ENCODE measurements around the gene CPT2.
"Not testable (repeated sequence)": the region's sequence is repeated elsewhere in the genome, so short reads cannot be mapped to it uniquely, and the experiment has no call there.

CPT2 gene

DNA sequence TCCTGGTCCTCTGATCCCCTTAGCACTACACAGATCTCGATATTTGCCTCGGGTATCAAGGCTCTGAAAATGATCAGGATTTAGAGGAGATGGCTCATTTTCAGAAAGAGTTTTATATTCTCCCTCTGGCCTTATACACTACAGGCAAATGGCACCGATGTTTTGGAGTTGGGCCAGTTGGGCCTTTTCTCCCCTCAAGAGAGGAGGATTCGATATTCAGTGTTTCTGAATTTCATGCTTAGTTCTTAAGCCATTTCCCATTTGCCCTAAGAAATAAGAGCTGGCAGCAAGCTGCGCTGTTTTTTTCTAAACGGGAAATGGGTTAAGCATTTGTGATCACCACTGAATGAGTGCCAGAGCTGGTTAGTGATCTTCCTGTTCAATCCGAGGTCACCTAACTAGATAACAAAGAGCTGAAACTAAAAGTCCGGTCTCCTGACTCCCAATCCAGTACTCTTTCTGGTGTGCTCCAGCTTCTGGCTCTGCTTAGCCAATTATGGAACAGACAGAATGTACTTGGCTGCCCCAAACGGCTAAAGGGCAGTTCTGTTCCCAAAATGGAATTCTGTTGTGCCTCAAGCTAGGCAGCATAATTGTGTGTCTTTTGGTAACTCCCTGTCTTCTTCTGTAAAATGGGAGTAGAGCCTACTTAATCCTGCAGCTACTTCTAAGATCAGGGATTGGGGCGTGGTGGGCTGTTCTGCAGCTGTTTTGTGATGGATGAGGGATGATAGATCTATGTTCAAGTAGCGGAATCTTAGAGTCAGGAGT is 1.2 kb upstream of the CPT2 start:
- Histone ChIP-seq H3K4me3 (ENCODE audit: low read depth in 1 of 5, low read length in 5 of 5) (peak overlapping the region; percentile 21 to 90 (median 82)), H3K27me3 (ENCODE audit: control insufficient read depth in 5 of 5, insufficient read depth in 4 of 5, low read length in 5 of 5) (no peaks in the 10 kb centered on the region), H3K27ac (ENCODE audit: low read depth, low read length) (peak overlapping the region; percentile 96), H3K9me3 (ENCODE audit: control insufficient read depth in 5 of 5, low read length in 5 of 5) (no peaks in the 10 kb centered on the region), H3K4me1 (ENCODE audit: control insufficient read depth in 5 of 5, insufficient read depth in 5 of 5, low read length in 5 of 5) (peaks cover 10 to 34% (median 33%) of the 10 kb centered on the region in 5 donors), H3K9ac (ENCODE audit: low read length in 5 of 5) (peak overlapping the region in 2 of 5 donors; percentile 0 to 97), H3K36me3 (ENCODE audit: control insufficient read depth in 5 of 5, insufficient read depth in 5 of 5, low read length in 5 of 5) (no peaks in the 10 kb centered on the region)

DNA sequence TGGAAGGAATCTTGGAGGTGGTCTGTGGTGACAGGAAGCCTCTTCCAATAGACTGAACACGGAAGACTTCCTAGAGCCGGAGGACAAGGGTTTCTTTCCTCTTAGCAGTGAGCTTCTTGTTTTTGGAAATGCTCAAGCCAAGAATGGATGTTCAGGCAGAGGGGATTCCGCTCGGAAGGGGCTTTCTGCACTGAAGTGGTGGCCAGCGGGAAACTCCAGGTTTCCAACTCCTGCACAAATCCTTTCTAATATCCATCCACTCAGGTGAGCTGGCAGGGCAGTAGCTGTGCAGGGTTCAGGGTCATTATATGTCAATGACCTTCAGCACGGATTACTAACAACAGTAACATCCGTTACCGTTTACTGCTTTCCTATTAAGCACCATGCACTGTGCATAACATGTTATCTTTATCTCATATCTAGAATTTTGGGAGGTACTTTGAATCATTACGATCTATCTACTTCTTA is 573 bp upstream of the CPT2 start:
- Histone ChIP-seq H3K4me1 (ENCODE audit: control insufficient read depth in 5 of 5, insufficient read depth in 5 of 5, low read length in 5 of 5) (peaks cover 10 to 34% (median 33%) of the 10 kb centered on the region in 5 donors), H3K4me3 (ENCODE audit: low read depth in 1 of 5, low read length in 5 of 5) (peak overlapping the region; percentile 33 to 90 (median 82)), H3K27ac (ENCODE audit: low read depth, low read length) (peak overlapping the region; percentile 96), H3K9ac (ENCODE audit: low read length in 5 of 5) (peak overlapping the region in 4 of 5 donors; percentile 0 to 97 (median 42)), H3K9me3 (ENCODE audit: control insufficient read depth in 5 of 5, low read length in 5 of 5) (no peaks in the 10 kb centered on the region), H3K27me3 (ENCODE audit: control insufficient read depth in 5 of 5, insufficient read depth in 4 of 5, low read length in 5 of 5) (no peaks in the 10 kb centered on the region), H3K36me3 (ENCODE audit: control insufficient read depth in 5 of 5, insufficient read depth in 5 of 5, low read length in 5 of 5) (peaks cover 0 to 6% (median 3%) of the 10 kb centered on the region in 5 donors)

- peak overlapping the region; percentile 96 for H3K27ac ChIP-seq (ENCODE audit: low read depth, low read length)
- peak overlapping the region; percentile 95 to 99 (median 97) for H3K9ac ChIP-seq (ENCODE audit: low read length in 5 of 5)
- peak overlapping the region; percentile 82 to 90 (median 89) for H3K4me3 ChIP-seq (ENCODE audit: low read depth in 1 of 5, low read length in 5 of 5)
- H3K9me3 ChIP-seq (ENCODE audit: control insufficient read depth in 5 of 5, low read length in 5 of 5) = no peaks in the 10 kb centered on the region
- H3K36me3 ChIP-seq (ENCODE audit: control insufficient read depth in 5 of 5, insufficient read depth in 5 of 5, low read length in 5 of 5) = peaks cover 12 to 20% (median 14%) of the 10 kb centered on the region in 5 donors
- no peaks in the 10 kb centered on the region for H3K27me3 ChIP-seq (ENCODE audit: control insufficient read depth in 5 of 5, insufficient read depth in 4 of 5, low read length in 5 of 5)
- peaks cover 10 to 34% (median 33%) of the 10 kb centered on the region in 5 donors for H3K4me1 ChIP-seq (ENCODE audit: control insufficient read depth in 5 of 5, insufficient read depth in 5 of 5, low read length in 5 of 5)
Measured at GRCh38 chr1:53197291-53198200, 922 bp downstream of the CPT2 start.

- peaks cover 19 to 27% (median 21%) of the 10 kb centered on the region in 5 donors for H3K36me3 ChIP-seq (ENCODE audit: control insufficient read depth in 5 of 5, insufficient read depth in 5 of 5, low read length in 5 of 5)
- H3K27ac ChIP-seq (ENCODE audit: low read depth, low read length) = peak overlapping the region; percentile 96
- peak overlapping the region in 3 of 5 donors; percentile 89 to 90 (median 90) for H3K4me3 ChIP-seq (ENCODE audit: low read depth in 1 of 5, low read length in 5 of 5)
- peak overlapping the region; percentile 95 to 99 (median 97) for H3K9ac ChIP-seq (ENCODE audit: low read length in 5 of 5)
- no peaks in the 10 kb centered on the region for H3K9me3 ChIP-seq (ENCODE audit: control insufficient read depth in 5 of 5, low read length in 5 of 5)
- peaks cover 10 to 34% (median 33%) of the 10 kb centered on the region in 5 donors for H3K4me1 ChIP-seq (ENCODE audit: control insufficient read depth in 5 of 5, insufficient read depth in 5 of 5, low read length in 5 of 5)
- no peaks in the 10 kb centered on the region for H3K27me3 ChIP-seq (ENCODE audit: control insufficient read depth in 5 of 5, insufficient read depth in 4 of 5, low read length in 5 of 5)
Measured at GRCh38 chr1:53198241-53198651, 1.6 kb downstream of the CPT2 start.

- Histone ChIP-seq H3K4me3 (ENCODE audit: low read depth in 1 of 5, low read length in 5 of 5) (no peak overlapping the region), H3K4me1 (ENCODE audit: control insufficient read depth in 5 of 5, insufficient read depth in 5 of 5, low read length in 5 of 5) (peaks cover 0 to 18% (median 15%) of the 10 kb centered on the region in 5 donors), H3K36me3 (ENCODE audit: control insufficient read depth in 5 of 5, insufficient read depth in 5 of 5, low read length in 5 of 5) (peaks cover 29 to 56% (median 35%) of the 10 kb centered on the region in 5 donors), H3K9me3 (ENCODE audit: control insufficient read depth in 5 of 5, low read length in 5 of 5) (peaks cover 0 to 4% (median 0%) of the 10 kb centered on the region in 5 donors), H3K9ac (ENCODE audit: low read length in 5 of 5) (no peak overlapping the region), H3K27ac (ENCODE audit: low read depth, low read length) (no peak overlapping the region), H3K27me3 (ENCODE audit: control insufficient read depth in 5 of 5, insufficient read depth in 4 of 5, low read length in 5 of 5) (no peaks in the 10 kb centered on the region)
Measured at GRCh38 chr1:53203466-53203865, 6.8 kb downstream of the CPT2 start.

DNA sequence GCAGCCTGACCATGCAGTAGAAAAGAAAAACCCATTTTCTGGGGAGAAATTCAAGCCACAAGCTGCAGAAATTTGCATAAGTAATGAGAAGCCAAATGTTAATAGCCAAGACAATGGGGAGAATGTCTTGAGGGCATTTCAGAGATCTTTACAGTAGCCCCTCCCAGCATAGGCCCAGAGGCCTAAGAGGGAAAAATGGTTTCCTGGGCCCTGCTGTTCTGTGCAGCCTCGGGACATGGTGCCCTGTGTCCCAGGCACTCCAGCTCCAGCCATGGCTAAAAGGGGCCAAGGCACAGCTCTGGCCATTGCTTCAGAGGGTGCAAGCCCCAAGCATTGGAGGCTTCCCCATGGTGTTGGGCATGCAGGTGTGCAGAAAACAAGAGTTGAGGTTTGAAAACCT is 8.9 kb downstream of the CPT2 start:
- H3K27me3 ChIP-seq (ENCODE audit: control insufficient read depth in 5 of 5, insufficient read depth in 4 of 5, low read length in 5 of 5); H3K4me3 ChIP-seq (ENCODE audit: low read depth in 1 of 5, low read length in 5 of 5); H3K9ac ChIP-seq (ENCODE audit: low read length in 5 of 5); H3K27ac ChIP-seq (ENCODE audit: low read depth, low read length); H3K9me3 ChIP-seq (ENCODE audit: control insufficient read depth in 5 of 5, low read length in 5 of 5): not testable (repeated sequence)
- Histone ChIP-seq H3K36me3 (ENCODE audit: control insufficient read depth in 5 of 5, insufficient read depth in 5 of 5, low read length in 5 of 5) (peaks cover 34 to 75% (median 49%) of the 10 kb centered on the region in 5 donors), H3K4me1 (ENCODE audit: control insufficient read depth in 5 of 5, insufficient read depth in 5 of 5, low read length in 5 of 5) (peaks cover 0 to 19% (median 14%) of the 10 kb centered on the region in 5 donors)

- H3K4me3 ChIP-seq (ENCODE audit: low read depth in 1 of 5, low read length in 5 of 5); H3K9me3 ChIP-seq (ENCODE audit: control insufficient read depth in 5 of 5, low read length in 5 of 5); H3K9ac ChIP-seq (ENCODE audit: low read length in 5 of 5); H3K27me3 ChIP-seq (ENCODE audit: control insufficient read depth in 5 of 5, insufficient read depth in 4 of 5, low read length in 5 of 5); H3K27ac ChIP-seq (ENCODE audit: low read depth, low read length): not testable (repeated sequence)
- H3K36me3 ChIP-seq (ENCODE audit: control insufficient read depth in 5 of 5, insufficient read depth in 5 of 5, low read length in 5 of 5) = peaks cover 34 to 75% (median 51%) of the 10 kb centered on the region in 5 donors
- peaks cover 0 to 19% (median 14%) of the 10 kb centered on the region in 5 donors for H3K4me1 ChIP-seq (ENCODE audit: control insufficient read depth in 5 of 5, insufficient read depth in 5 of 5, low read length in 5 of 5)
Measured at GRCh38 chr1:53206083-53206685, 9.6 kb downstream of the CPT2 start.

GRCh38 chr1:53206735-53207379 is 10.2 kb downstream of the CPT2 start:
- Histone ChIP-seq H3K9me3 (ENCODE audit: control insufficient read depth in 5 of 5, low read length in 5 of 5) (peaks cover 0 to 4% (median 0%) of the 10 kb centered on the region in 5 donors), H3K4me3 (ENCODE audit: low read depth in 1 of 5, low read length in 5 of 5) (no peak overlapping the region), H3K36me3 (ENCODE audit: control insufficient read depth in 5 of 5, insufficient read depth in 5 of 5, low read length in 5 of 5) (peaks cover 28 to 76% (median 49%) of the 10 kb centered on the region in 5 donors), H3K4me1 (ENCODE audit: control insufficient read depth in 5 of 5, insufficient read depth in 5 of 5, low read length in 5 of 5) (peaks cover 0 to 19% (median 14%) of the 10 kb centered on the region in 5 donors), H3K27me3 (ENCODE audit: control insufficient read depth in 5 of 5, insufficient read depth in 4 of 5, low read length in 5 of 5) (no peaks in the 10 kb centered on the region), H3K27ac (ENCODE audit: low read depth, low read length) (no peak overlapping the region), H3K9ac (ENCODE audit: low read length in 5 of 5) (no peak overlapping the region)

- peak overlapping the region in 1 of 5 donors; percentile 11 for H3K9ac ChIP-seq (ENCODE audit: low read length in 5 of 5)
- no peak overlapping the region for H3K4me3 ChIP-seq (ENCODE audit: low read depth in 1 of 5, low read length in 5 of 5)
- H3K4me1 ChIP-seq (ENCODE audit: control insufficient read depth in 5 of 5, insufficient read depth in 5 of 5, low read length in 5 of 5) = peaks cover 0 to 19% (median 14%) of the 10 kb centered on the region in 5 donors
- H3K36me3 ChIP-seq (ENCODE audit: control insufficient read depth in 5 of 5, insufficient read depth in 5 of 5, low read length in 5 of 5) = peaks cover 23 to 72% (median 47%) of the 10 kb centered on the region in 5 donors
- H3K27me3 ChIP-seq (ENCODE audit: control insufficient read depth in 5 of 5, insufficient read depth in 4 of 5, low read length in 5 of 5) = no peaks in the 10 kb centered on the region
- peaks cover 0 to 4% (median 0%) of the 10 kb centered on the region in 5 donors for H3K9me3 ChIP-seq (ENCODE audit: control insufficient read depth in 5 of 5, low read length in 5 of 5)
- H3K27ac ChIP-seq (ENCODE audit: low read depth, low read length) = peak overlapping the region; percentile 64
Measured at GRCh38 chr1:53207726-53208125, 11.1 kb downstream of the CPT2 start.
